HFF-Myc (cell line): ENCODE results near the gene EPB41.
"Not testable (repeated sequence)": the region's sequence is repeated elsewhere in the genome, so short reads cannot be mapped to it uniquely, and the experiment has no call there.

Source experiments
- DNase-seq: peaks from one replicate; pipeline ENCODE4 v3.0.0-alpha.2; 2011; ENCODE audit warnings: low read depth; ENCODE audit errors: extremely low read depth
- H3K4me3 ChIP-seq: replicated peaks from 2 replicates; pipeline ENCODE4 v1.5.1; 2011; ENCODE audit warnings: low read depth, mild to moderate bottlenecking, control low read depth, low read length
- CTCF ChIP-seq: IDR thresholded peaks from 2 replicates; pipeline ENCODE4 v1.5.1; 2012; ENCODE audit warnings: mild to moderate bottlenecking, low read depth, low read length, control low read depth; ENCODE audit errors: missing control alignments

EPB41 gene

GRCh38 chr1:28933918-28934317 is 19.5 kb downstream of the EPB41 start:
- TF ChIP-seq CTCF = no peak
- no peak overlapping the region for H3K4me3 ChIP-seq
- DNase-seq = no peak

GRCh38 chr1:28934676-28935075 is 20.3 kb downstream of the EPB41 start:
- no peak overlapping the region for H3K4me3 ChIP-seq
- no peak for TF ChIP-seq CTCF
- no peak for DNase-seq

- no peak for DNase-seq
- H3K4me3 ChIP-seq = no peak overlapping the region
- TF ChIP-seq CTCF = no peak
Observed at GRCh38 chr1:28935293-28935692, 20.9 kb downstream of the EPB41 start.

- no peak overlapping the region for H3K4me3 ChIP-seq
- no peak for TF ChIP-seq CTCF
- DNase-seq = no peak
Observed at GRCh38 chr1:28936094-28936493, 21.7 kb downstream of the EPB41 start.

- H3K4me3 ChIP-seq = no peak overlapping the region
- DNase-seq = no peak
Observed at GRCh38 chr1:28936528-28936927, 22.2 kb downstream of the EPB41 start.

GRCh38 chr1:28943581-28943980 is 29.2 kb downstream of the EPB41 start:
- H3K4me3 ChIP-seq, DNase-seq: not testable (repeated sequence)

More at GRCh38 chr1:28936528-28936927, 22.2 kb downstream of the EPB41 start:
- no peak for TF ChIP-seq CTCF

GRCh38 chr1:28950006-28950405 is 35.6 kb downstream of the EPB41 start:
- H3K4me3 ChIP-seq = no peak overlapping the region
- no peak for DNase-seq
- TF ChIP-seq CTCF = no peak
